Raji (cell line): Measurements from ENCODE around the gene PRKCD.

Experiments
- POLR2A ChIP-seq: IDR thresholded peaks from 2 replicates; pipeline ENCODE4 v1.6.1; 2011; ENCODE audit warnings: low read depth, low read length, control low read depth; ENCODE audit not compliant: insufficient read depth

PRKCD gene

GRCh38 chr3:53231532-53232511 is 70.8 kb downstream of the PRKCD start:
- no peak for TF ChIP-seq POLR2A

- no peak for TF ChIP-seq POLR2A
Observed at GRCh38 chr3:53232641-53233377, 71.8 kb downstream of the PRKCD start.

- no peak for TF ChIP-seq POLR2A
Observed at GRCh38 chr3:53234130-53234840, 73.3 kb downstream of the PRKCD start.

- TF ChIP-seq POLR2A = no peak
Observed at GRCh38 chr3:53234841-53235232, 73.8 kb downstream of the PRKCD start.

- TF ChIP-seq POLR2A = no peak
Observed at GRCh38 chr3:53235545-53235944, 74.5 kb downstream of the PRKCD start.

- TF ChIP-seq POLR2A = no peak
Observed at GRCh38 chr3:53236112-53236841, 75.3 kb downstream of the PRKCD start.

- no peak for TF ChIP-seq POLR2A
Observed at GRCh38 chr3:53238051-53238850, 77.2 kb downstream of the PRKCD start.

- no peak for TF ChIP-seq POLR2A
Observed at GRCh38 chr3:53238886-53239285, 77.9 kb downstream of the PRKCD start.

- no peak for TF ChIP-seq POLR2A
Observed at GRCh38 chr3:53239800-53240199, 78.8 kb downstream of the PRKCD start.

- no peak for TF ChIP-seq POLR2A
Observed at GRCh38 chr3:53240989-53241972, 80.3 kb downstream of the PRKCD start.

GRCh38 chr3:53242155-53242554 is 81.1 kb downstream of the PRKCD start:
- TF ChIP-seq POLR2A = no peak
